Skin of body (tissue), 3 donors: ENCODE measurements around the gene ZNF728. TPM values are rescaled to one million over a fixed set of nuclear protein-coding genes. Genes with fewer than 3 reads are reported as not detected.
"Not testable (repeated sequence)": the region's sequence is repeated elsewhere in the genome, so short reads cannot be mapped to it uniquely, and the experiment has no call there.

ENCODE experiments used
- DNase-seq: peaks from one replicate; lab custom pipeline; 2025; lab: John Stamatoyannopoulos, UW
- small RNA-seq: library from RNA; depleted of rRNA; stranded (forward); fragments of <200 nt; gene quantifications from one replicate; pipeline ENCODE3, GENCODE V24; 2014; ENCODE audit warnings: low replicate concordance
- total RNA-seq: library from RNA; depleted of rRNA; stranded (reverse); fragments of >200 nt; gene quantifications from one replicate; pipeline ENCODE4 v1.2.3, GENCODE V29; 2014

The ZNF728 gene
- 0.59 TPM for total RNA-seq

- no peak for DNase-seq
These were observed at the start of gene ZNF728 for GRCh38 chr19:23002690-23003422. Gene ZNF728, minus strand, starts transcription at chr19:23003176. Its CDS starts 146 bp downstream, at chr19:23003030.

- DNase-seq: no peak
These were observed 49.4 kb upstream of the ZNF728 start for GRCh38 chr19:23052349-23052748.

- DNase-seq: no peak
These were observed 46.3 kb upstream of the ZNF728 start for GRCh38 chr19:23049256-23049655.

- DNase-seq: no peak
These were observed 43.8 kb upstream of the ZNF728 start for GRCh38 chr19:23046743-23047142.

DNA sequence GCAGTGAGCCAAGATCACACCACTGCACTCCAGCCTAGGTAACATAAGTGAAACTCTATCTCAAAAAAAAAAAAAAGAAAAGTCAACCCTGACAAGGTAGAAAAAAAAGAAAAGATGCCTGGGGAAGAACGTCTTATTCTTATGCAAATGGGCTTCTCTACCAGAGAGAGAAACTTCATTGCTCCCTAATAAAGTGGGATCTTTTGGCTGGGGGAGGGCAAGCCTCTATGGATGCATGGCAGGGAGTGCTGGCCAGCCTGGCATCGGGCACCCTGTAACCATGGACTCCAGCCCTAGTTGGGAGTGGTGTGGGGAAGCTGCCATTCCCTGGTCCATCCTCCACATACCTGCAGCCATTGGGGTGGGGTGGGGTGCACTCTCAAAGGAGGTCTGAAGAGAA, 30.7 kb upstream of the ZNF728 start:
- no peak for DNase-seq

DNA sequence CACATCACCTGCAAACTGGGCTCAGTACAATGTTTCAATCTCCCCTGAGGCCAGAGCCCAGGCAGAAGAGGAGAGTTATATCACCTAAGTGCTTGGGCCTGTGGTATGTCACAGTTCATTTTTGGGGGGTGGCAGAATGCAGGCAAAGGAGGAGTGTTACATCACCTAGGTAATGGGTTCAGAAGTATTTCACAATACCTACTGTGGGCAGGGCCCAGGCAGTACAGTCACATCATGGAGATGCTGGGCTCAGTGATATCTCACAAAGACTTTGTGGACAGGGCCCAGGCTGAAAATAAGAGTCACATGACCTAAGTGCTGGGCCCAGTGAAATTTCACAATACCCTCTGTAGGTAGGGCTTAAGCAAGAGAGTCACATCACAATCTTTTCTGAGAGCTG, 12.7 kb upstream of the ZNF728 start:
- no peak for DNase-seq

DNA sequence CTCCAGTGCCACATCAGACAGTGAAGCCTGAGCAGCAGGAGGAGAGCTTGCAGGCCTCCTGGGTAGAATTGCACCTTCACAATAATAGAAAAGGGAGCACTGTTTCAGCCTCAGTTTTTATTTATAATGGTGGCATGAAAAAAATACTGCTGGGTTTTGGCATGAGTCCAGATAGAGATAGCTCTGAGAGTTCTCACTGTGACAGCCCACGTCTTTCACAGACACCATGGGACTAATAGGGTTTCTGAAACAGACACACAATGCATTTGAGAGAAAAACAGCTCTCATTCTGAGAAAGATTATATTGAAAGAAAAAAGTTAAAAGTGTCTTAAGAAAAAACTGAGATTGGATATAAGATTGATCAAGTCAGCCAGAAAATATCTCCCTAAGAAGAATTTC, 8.0 kb downstream of the ZNF728 start:
- not testable (repeated sequence) for DNase-seq

- DNase-seq: no peak
These were observed 26.7 kb downstream of the ZNF728 start for GRCh38 chr19:22976248-22976647.

DNA sequence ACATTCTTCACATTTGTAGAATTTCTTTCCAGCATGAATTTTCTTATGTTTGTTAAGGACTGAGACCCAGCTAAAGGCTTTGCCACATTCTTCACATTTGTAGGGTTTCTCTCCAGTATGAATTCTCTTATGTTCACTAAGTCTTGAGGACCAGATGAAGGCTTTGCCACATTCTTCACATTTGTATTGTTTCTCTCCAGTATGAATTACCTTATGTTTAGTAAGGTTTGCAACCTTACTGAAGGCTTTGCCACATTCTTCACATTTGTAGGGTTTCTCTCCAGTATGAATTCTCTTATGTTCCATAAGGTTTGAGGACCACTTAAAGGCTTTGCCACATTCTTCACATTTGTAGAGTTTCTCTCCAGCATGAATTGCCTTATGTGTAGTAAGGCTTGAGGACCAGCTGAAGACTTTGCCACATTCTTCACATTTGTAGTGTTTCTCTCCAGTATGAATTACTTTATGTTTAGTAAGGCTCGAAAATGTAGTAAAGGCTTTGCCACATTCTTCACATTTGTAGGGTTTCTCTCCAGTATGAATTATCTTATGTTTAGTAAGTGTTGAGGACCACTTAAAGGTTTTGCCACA, 27.3 kb downstream of the ZNF728 start:
- not testable (repeated sequence) for DNase-seq

DNA sequence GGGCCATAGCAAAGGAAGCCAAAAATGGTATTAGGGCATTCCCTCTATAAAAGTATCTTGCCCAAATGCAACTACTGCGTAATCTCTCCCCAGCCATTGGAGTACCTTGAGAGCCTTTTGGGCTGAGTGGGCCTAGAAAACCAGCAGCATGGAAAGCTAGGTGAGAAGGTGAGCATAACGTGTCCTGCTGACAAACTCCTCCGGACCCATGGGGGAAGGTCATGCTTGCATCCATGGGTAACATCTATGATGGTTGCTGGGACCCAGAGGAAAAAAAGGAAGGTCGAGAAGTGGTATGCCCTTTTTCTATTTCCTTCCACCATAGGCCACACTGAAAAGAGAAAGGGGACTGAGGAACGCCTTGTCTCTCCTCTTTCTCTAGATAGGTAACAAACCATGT, 57.4 kb downstream of the ZNF728 start:
- DNase-seq: no peak

DNA sequence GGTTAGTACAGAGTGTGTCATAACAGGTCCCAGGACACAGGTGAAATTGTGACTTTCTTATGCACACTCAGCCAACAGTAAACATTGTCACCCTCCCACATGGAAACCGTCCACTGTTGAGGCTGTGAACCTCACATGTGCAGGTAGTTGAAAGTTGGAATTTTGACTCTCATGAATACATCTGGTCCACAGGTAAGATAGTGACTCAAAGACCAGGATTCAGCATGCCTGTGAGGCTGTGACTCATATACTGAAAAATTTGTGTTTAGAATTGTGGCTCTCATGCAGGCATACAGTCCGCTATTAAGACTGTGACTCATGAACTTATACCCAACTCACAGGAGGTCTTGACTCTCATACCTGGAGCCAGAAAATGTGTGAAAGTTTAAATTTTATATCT, 67.8 kb downstream of the ZNF728 start:
- DNase-seq: no peak

- not testable (repeated sequence) for DNase-seq
These were observed 75.4 kb downstream of the ZNF728 start for GRCh38 chr19:22927576-22927975.

- DNase-seq: not testable (repeated sequence)
These were observed 77.8 kb downstream of the ZNF728 start for GRCh38 chr19:22925181-22925580.

Small RNA genes lying within 50 kb of the gene (small RNA-seq; reads per million reads assigned to genes)
- gene AC022145.2: not detected

Other genes starting within 250 kb of the ZNF728 start
- gene ZNF99, start 219.0 kb downstream of the ZNF728 start, total RNA-seq: 0.49 TPM
- not detected for gene ZNF723, start 170.9 kb downstream of the ZNF728 start, total RNA-seq
- gene ZNF730, start 113.8 kb upstream of the ZNF728 start, total RNA-seq: 6.8 TPM
- 6.4 TPM for gene ZNF724, start 247.2 kb upstream of the ZNF728 start, total RNA-seq